Heart left ventricle (tissue), 16 donors: ENCODE measurements around the gene TMEM167A. TPM values are rescaled to one million over a fixed set of nuclear protein-coding genes. Genes with fewer than 3 reads are reported as not detected.
"Not testable (repeated sequence)": the region's sequence is repeated elsewhere in the genome, so short reads cannot be mapped to it uniquely, and the experiment has no call there.

ENCODE experiments used
- ATAC-seq, 4 donors: fragments of 200-7000 bp; cut with Tn5 transposase; one replicate each; pipeline ENCODE4 v1.9.1; 2020 to 2022; ENCODE audit warnings: moderate library complexity in 4 of 4, mild to moderate bottlenecking in 3 of 4, moderate number of reproducible peaks in 1 of 4
- DNase-seq, 5 donors: peaks; one replicate each; pipeline ENCODE4 v3.0.0-alpha.2; 2020
- H3K27ac ChIP-seq, 12 donors: fragments of 200-600 bp; sonication (generic) in 4 of 12; one replicate each; pipeline versions ENCODE4 v1.5.0 to v1.8.0; 2016 to 2022; ENCODE audit warnings: mild to moderate bottlenecking in 2 of 12
- H3K27me3 ChIP-seq, 9 donors: fragments of 200-600 bp; sonication (generic) in 2 of 9; one replicate each; pipeline versions ENCODE4 v1.5.1 to v1.8.0; 2016 to 2022; ENCODE audit warnings: mild to moderate bottlenecking in 3 of 9
- H3K36me3 ChIP-seq, 9 donors: fragments of 200-600 bp; sonication (generic) in 2 of 9; one replicate each; pipeline versions ENCODE4 v1.5.0 to v1.8.0; 2018 to 2022; ENCODE audit warnings: mild to moderate bottlenecking in 2 of 9
- H3K4me1 ChIP-seq, 12 donors: fragments of 200-600 bp; sonication (generic) in 4 of 12; one replicate each; pipeline versions ENCODE4 v1.5.0 to v1.8.0; 2016 to 2022; ENCODE audit warnings: mild to moderate bottlenecking in 3 of 12
- H3K4me3 ChIP-seq, 12 donors: fragments of 200-600 bp; sonication (generic) in 4 of 12; one replicate each; pipeline versions ENCODE4 v1.5.0 to v1.8.0; 2017 to 2022; ENCODE audit warnings: mild to moderate bottlenecking in 9 of 12, moderate library complexity in 4 of 12
- H3K9me3 ChIP-seq, 12 donors: fragments of 200-600 bp; sonication (generic) in 4 of 12; one replicate each; pipeline versions ENCODE4 v1.5.0 to v1.8.0; 2016 to 2022; ENCODE audit warnings: mild to moderate bottlenecking in 1 of 12
- CTCF ChIP-seq, 12 donors: fragments of 200-600 bp; sonication (generic) in 4 of 12; IDR thresholded peaks; one replicate each; pipeline versions ENCODE4 v1.5.0 to v1.8.0; 2018 to 2022; ENCODE audit warnings: antibody characterized with exemption in 12 of 12, mild to moderate bottlenecking in 5 of 12
- POLR2A ChIP-seq, 2 donors: fragments of 450-650 bp; IDR thresholded peaks; one replicate each; pipeline ENCODE4 v1.6.1; 2017; ENCODE audit warnings: antibody characterized with exemption in 2 of 2, mild to moderate bottlenecking in 2 of 2, moderate library complexity in 2 of 2
- WGBS, 4 donors: extraction: QIAGEN DNeasy Blood & Tissue Kit in 2 of 4; methylation state at CpG; one replicate each; pipeline versions ENCODE4 v1.1.5 to v1.1.7; 2013 to 2018; 5-methylcytosine and 5-hydroxymethylcytosine counted together
- intact Hi-C, 10 donors: fragments of 100-400 bp; cut with DNase I; formaldehyde crosslinking; loops; one replicate each; pipeline versions ENCODE4 v1.11.1 to v1.14.2; 2022
- polyA plus RNA-seq, 2 donors: library from polyadenylated mRNA; stranded (reverse); fragments of 200-250 nt; gene quantifications; one replicate each; pipeline ENCODE4 v1.2.3, GENCODE V29; 2013
- total RNA-seq, 9 donors: library from RNA; depleted of rRNA in 2 of 9; stranded (reverse); fragments of >200 nt in 2 of 9; fragmentation: NEBNext Ultra II Directional in 3 of 9; extraction: Animal tissue kit (Norgen Biotek cat#: 25700) in 3 of 9; gene quantifications; one replicate each; pipeline versions ENCODE4 v1.1.0 to v1.2.4, GENCODE V29; 2016 to 2023
- donor health status: ischemic (EF 13 %, LVEDD 7.1; RV severe dilation, severe dysfunction).
- donor health status: healthy with polysubstance abuse.
- donor health status: DM: no; HTN: yes; CAD: no.
- donor health status: DM: no; HTN: no; CAD: no.
- donor health status: ischemic (EF 25% LVEDD 6.9; RV normal size, moderate dysfunction).
- donor health status: ischemic (EF 25% LVEDD 5.7; RV mildly dilated, moderate dysfunction).
- donor health status: healthy.
- donor health status: DM: yes; HTN: yes; CAD: no.
- donor health status: ischemic (EF 35%, LVEDD 5.7; RV mildly dilated, moderate dysfunction).
- donor health status: nonischemic (EF 11% LVEDD 7.7; RV severe dilation, severe dysfunction).
- donor health status: DM: yes; HTN: yes; CAD: no.
- donor health status: PGD.
- donor health status: ischemic (EF 29% LVEDD 5.4; RV normal size, mild dysfunction).
- donor health status: nonischemic (EF 23%, LVEDD 6.1; RV moderate dilation, normal function).

Gene TMEM167A
- total and polyA plus RNA-seq, 11 donors = 16.7 to 62.7 (median 48.4) TPM

GRCh38 chr5:83071286-83072051 is 5.7 kb downstream of the TMEM167A start:
- WGBS, 4 donors = 82 to 90% (median 85%) methylated on average over 2 of the region's 2 CpGs
- DNase-seq (no peak), ATAC-seq (no peak)
- Histone ChIP-seq H3K4me3 (no peak overlapping the region), H3K27me3 (no peaks in the 10 kb centered on the region), H3K4me1 (peaks cover 0 to 73% (median 40%) of the 10 kb centered on the region in 12 donors), H3K9me3 (no peaks in the 10 kb centered on the region), H3K36me3 (peaks cover 0 to 6% (median 0%) of the 10 kb centered on the region in 9 donors), H3K27ac (no peak overlapping the region)
- intact Hi-C loops = loop anchor here in 2 of 10 donors (10.0 kb wide), 3 partner anchors 353 to 717 kb away; no protein-coding TSS in a partner anchor
- TF ChIP-seq POLR2A (IDR thresholded peaks at IDR 0.05) (no peak), CTCF (IDR thresholded peaks at IDR 0.05) (no peak)

- 82 to 91% (median 88%) methylated on average over 2 of the region's 2 CpGs for WGBS, 4 donors
- intact Hi-C loops = loop anchor here in 1 of 10 donors (10.0 kb wide), 1 partner anchor 336 kb away; no protein-coding TSS in a partner anchor
- Histone ChIP-seq H3K27ac (no peak overlapping the region), H3K4me3 (no peak overlapping the region), H3K4me1 (peaks cover 0 to 57% (median 24%) of the 10 kb centered on the region in 12 donors), H3K36me3 (peaks cover 0 to 11% (median 3%) of the 10 kb centered on the region in 9 donors), H3K9me3 (no peaks in the 10 kb centered on the region), H3K27me3 (no peaks in the 10 kb centered on the region)
- DNase-seq (no peak), ATAC-seq (no peak)
- TF ChIP-seq POLR2A (IDR thresholded peaks at IDR 0.05) (no peak), CTCF (IDR thresholded peaks at IDR 0.05) (no peak)
Measured at GRCh38 chr5:83069096-83069799, 7.9 kb downstream of the TMEM167A start.

- not testable (repeated sequence) for ATAC-seq, H3K27ac ChIP-seq, H3K27me3 ChIP-seq, H3K4me3 ChIP-seq, DNase-seq, H3K9me3 ChIP-seq
- WGBS, 4 donors = 92 to 97% (median 95%) methylated on average over 4 of the region's 4 CpGs
- H3K36me3 ChIP-seq = peaks cover 0 to 17% (median 8%) of the 10 kb centered on the region in 9 donors
- H3K4me1 ChIP-seq = peaks cover 0 to 43% (median 13%) of the 10 kb centered on the region in 12 donors
- intact Hi-C loops = loop anchor here in 1 of 10 donors (10.0 kb wide), 1 partner anchor 337 kb away; no protein-coding TSS in a partner anchor
Measured at GRCh38 chr5:83067377-83067776, 9.8 kb downstream of the TMEM167A start.

GRCh38 chr5:83066548-83067110 is 10.6 kb downstream of the TMEM167A start:
- no peak for DNase-seq
- Histone ChIP-seq H3K27ac (no peak overlapping the region), H3K36me3 (peaks cover 0 to 22% (median 16%) of the 10 kb centered on the region in 9 donors), H3K9me3 (no peaks in the 10 kb centered on the region), H3K27me3 (no peaks in the 10 kb centered on the region), H3K4me3 (no peak overlapping the region), H3K4me1 (peaks cover 0 to 35% (median 9%) of the 10 kb centered on the region in 12 donors)
- TF ChIP-seq CTCF (IDR thresholded peaks at IDR 0.05) = no peak
- 76 to 89% (median 85%) methylated on average over 3 of the region's 3 CpGs for WGBS, 4 donors
- ATAC-seq = no peak
- intact Hi-C loops = loop anchor here in 1 of 10 donors (10.0 kb wide), 1 partner anchor 338 kb away; no protein-coding TSS in a partner anchor
